ENCODE results near the gene SLC6A12.

SLC6A12 gene

DNA sequence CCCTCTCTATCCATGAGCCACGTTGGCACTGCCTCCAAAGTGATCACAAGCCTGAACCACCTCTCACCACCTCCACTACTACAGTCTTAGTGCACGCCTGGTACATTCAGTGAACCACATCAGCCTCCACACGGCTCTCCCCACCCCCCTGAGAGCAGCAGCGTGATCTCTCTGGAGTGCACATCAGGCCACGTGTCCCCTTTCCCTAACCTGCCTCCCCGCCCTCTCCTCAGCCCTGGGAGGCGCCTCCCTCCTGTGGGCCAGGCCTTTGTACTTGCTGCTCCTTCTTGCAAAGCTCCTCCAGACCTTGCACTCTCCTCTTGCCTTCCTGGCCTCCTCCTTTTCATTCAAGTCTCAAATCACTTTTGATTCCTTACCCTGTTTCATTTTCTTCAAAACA lies 49.8 kb downstream of the SLC6A12 start:
- no peak for DNase-seq (ENCODE audit: low read depth in 3 of 3, low spot score in 1 of 3)

DNA sequence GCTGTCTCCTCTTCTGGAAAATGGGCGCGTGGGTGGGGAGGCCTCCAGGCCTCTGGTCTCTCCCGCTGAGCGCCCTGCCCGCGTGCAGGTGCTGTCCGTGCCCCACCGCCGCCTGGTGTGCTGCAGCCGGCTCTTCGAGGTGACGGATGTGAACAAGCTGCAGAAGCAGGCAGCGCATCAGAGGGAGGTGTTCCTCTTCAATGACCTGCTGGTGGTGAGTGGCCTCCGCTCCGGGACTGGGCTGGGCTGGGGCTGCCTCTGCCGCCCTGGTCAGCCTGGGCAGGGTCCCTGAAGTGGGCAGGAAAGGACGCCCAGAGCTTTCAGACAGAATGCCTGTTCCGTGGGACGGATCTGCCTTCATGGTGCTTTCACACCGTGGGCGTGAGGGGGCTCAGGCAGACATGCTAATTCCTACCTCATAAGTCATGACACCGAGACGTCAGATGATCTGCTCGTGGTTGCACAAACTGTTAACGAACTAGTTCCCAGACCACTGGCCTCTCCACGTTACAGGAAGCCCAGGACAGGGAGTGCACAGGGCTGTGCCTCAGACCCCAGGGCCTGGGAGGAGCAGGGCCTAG lies 50.5 kb downstream of the SLC6A12 start:
- DNase-seq (ENCODE audit: low read depth in 3 of 3, low spot score in 1 of 3) = no peak

GRCh38 chr12:162467-163307 lies 51.3 kb downstream of the SLC6A12 start:
- no peak for DNase-seq (ENCODE audit: low read depth in 3 of 3, low spot score in 1 of 3)

- no peak for DNase-seq (ENCODE audit: low read depth in 3 of 3, low spot score in 1 of 3)
Measured at GRCh38 chr12:161823-162222, 52.1 kb downstream of the SLC6A12 start.

- no peak for DNase-seq (ENCODE audit: low read depth in 3 of 3, low spot score in 1 of 3)
Measured at GRCh38 chr12:160858-161257, 53.1 kb downstream of the SLC6A12 start.

GRCh38 chr12:159156-159782 lies 54.7 kb downstream of the SLC6A12 start:
- no peak for DNase-seq (ENCODE audit: low read depth in 3 of 3, low spot score in 1 of 3)

GRCh38 chr12:157644-158043 lies 56.3 kb downstream of the SLC6A12 start:
- DNase-seq (ENCODE audit: low read depth in 3 of 3, low spot score in 1 of 3) = no peak

GRCh38 chr12:156945-157344 lies 57.0 kb downstream of the SLC6A12 start:
- DNase-seq (ENCODE audit: low read depth in 3 of 3, low spot score in 1 of 3) = no peak

DNA sequence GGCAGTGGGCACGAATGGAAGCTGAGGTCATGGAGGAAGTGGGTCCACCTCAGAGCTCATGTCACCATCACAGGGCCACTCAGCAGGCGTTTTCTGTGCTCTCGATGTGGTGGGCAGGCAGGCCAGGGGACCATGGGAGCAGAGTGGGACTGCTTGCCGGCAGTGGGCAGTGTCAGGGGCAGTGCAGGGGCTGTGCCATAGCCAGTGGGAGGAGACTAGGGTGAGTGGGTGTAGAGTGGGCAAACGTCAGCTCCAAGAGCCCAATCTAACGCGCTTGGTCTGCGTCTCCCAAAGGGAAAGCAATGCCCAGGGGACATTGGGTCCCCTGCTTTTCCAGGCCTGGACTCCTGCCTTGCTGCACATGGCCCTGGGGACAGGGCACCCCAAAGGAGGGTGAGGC lies 58.3 kb downstream of the SLC6A12 start:
- DNase-seq (ENCODE audit: low read depth in 3 of 3, low spot score in 1 of 3) = no peak

- no peak for DNase-seq (ENCODE audit: low read depth in 3 of 3, low spot score in 1 of 3)
Measured at GRCh38 chr12:155006-155405, 59.0 kb downstream of the SLC6A12 start.

GRCh38 chr12:154058-154457 lies 59.9 kb downstream of the SLC6A12 start:
- DNase-seq (ENCODE audit: low read depth in 3 of 3, low spot score in 1 of 3) = no peak

- peak in 1 of 3 donors; percentile 28 for DNase-seq (ENCODE audit: low read depth in 3 of 3, low spot score in 1 of 3)
Measured at GRCh38 chr12:153080-153746, 60.7 kb downstream of the SLC6A12 start.

- DNase-seq (ENCODE audit: low read depth in 3 of 3, low spot score in 1 of 3) = no peak
Measured at GRCh38 chr12:152440-152839, 61.5 kb downstream of the SLC6A12 start.

DNA sequence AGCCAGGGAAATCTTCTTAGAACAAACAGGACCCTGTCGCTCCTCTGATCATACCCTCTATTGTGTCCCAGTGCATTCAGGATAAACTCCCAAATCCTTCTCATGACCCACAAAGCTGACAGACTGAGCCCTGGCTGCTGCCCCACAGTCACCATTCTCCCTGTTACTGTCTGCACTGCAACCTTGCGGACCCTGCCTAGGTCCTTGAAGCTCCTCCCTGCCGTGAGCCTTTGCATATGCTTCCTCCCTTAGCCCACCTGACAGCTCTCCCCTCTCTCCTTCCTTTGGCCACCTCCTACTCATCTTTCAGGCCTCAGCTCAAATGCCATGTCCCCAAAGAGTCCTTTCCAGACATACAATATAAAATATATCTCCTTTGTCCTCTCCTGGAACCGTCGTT lies 62.4 kb downstream of the SLC6A12 start:
- DNase-seq (ENCODE audit: low read depth in 3 of 3, low spot score in 1 of 3) = no peak

GRCh38 chr12:148676-149416 lies 65.1 kb downstream of the SLC6A12 start:
- no peak for DNase-seq (ENCODE audit: low read depth in 3 of 3, low spot score in 1 of 3)

GRCh38 chr12:147242-147641 lies 66.7 kb downstream of the SLC6A12 start:
- DNase-seq (ENCODE audit: low read depth in 3 of 3, low spot score in 1 of 3) = no peak

GRCh38 chr12:145369-145960 lies 68.5 kb downstream of the SLC6A12 start:
- DNase-seq (ENCODE audit: low read depth in 3 of 3, low spot score in 1 of 3) = no peak

- no peak for DNase-seq (ENCODE audit: low read depth in 3 of 3, low spot score in 1 of 3)
Measured at GRCh38 chr12:144650-145284, 69.2 kb downstream of the SLC6A12 start.

- no peak for DNase-seq (ENCODE audit: low read depth in 3 of 3, low spot score in 1 of 3)
Measured at GRCh38 chr12:143964-144649, 69.8 kb downstream of the SLC6A12 start.

DNA sequence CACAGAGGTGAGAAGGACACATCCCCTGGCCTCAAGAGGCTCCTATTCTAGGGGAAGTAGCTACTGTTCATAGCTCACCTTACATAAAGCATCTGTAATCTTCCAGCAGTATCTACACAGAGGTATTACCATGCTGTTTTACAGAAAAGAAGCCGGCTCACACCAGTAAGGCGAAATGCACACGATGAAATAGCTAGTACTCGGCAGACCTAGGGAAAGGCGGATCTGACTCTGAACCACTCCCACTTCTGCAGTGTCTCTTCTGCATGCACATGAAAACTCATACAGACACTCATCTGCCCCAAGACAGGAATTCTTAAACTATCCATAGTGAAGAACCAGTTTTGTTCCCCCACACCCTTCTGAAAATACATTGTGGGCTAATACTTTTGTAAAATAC lies 73.8 kb downstream of the SLC6A12 start:
- no peak for DNase-seq (ENCODE audit: low read depth in 3 of 3, low spot score in 1 of 3)

Measured in stimulated activated CD4-positive, alpha-beta T cell treated with anti-CD3 and anti-CD28 coated beads, TNF-alpha, amount 100 ng/mL, for 1 hour (primary cell).